HEK293 (cell line): Measurements from ENCODE around the gene MSI2.

ENCODE experiments used
- KLF7 ChIP-seq: fragments of 450-650 bp; formaldehyde crosslinking; IDR thresholded peaks from 2 replicates; pipeline ENCODE4 v1.5.1; 2016; ENCODE audit warnings: missing biosample characterization, missing genetic modification characterization, borderline replicate concordance
- MEIS1 ChIP-seq: sonication (generic); formaldehyde crosslinking; IDR thresholded peaks from 2 replicates; pipeline ENCODE4 v1.8.1; 2022; ENCODE audit warnings: missing genetic modification reagents, mild to moderate bottlenecking, borderline replicate concordance
- SCRT1 ChIP-seq: fragments of 450-650 bp; formaldehyde crosslinking; IDR thresholded peaks from 2 replicates; pipeline ENCODE4 v1.5.1; 2016; ENCODE audit warnings: missing biosample characterization, missing genetic modification characterization, borderline replicate concordance
- TRIM28 ChIP-seq: IDR thresholded peaks from 2 replicates; pipeline ENCODE4 v1.6.1; 2011; ENCODE audit warnings: low read length, control low read depth, borderline replicate concordance
- YY1 ChIP-seq: fragments of 450-650 bp; formaldehyde crosslinking; IDR thresholded peaks from 2 replicates; pipeline ENCODE4 v1.5.1; 2018; ENCODE audit warnings: missing biosample characterization, missing genetic modification characterization
- ZBTB8A ChIP-seq: fragments of 450-650 bp; formaldehyde crosslinking; IDR thresholded peaks from 2 replicates; pipeline ENCODE4 v1.5.1; 2016; ENCODE audit warnings: missing biosample characterization, missing genetic modification characterization
- ZFHX2 ChIP-seq: fragments of 450-650 bp; formaldehyde crosslinking; conservative IDR thresholded peaks from 2 replicates; pipeline ENCODE4 v1.5.1; 2016; ENCODE audit warnings: missing biosample characterization, missing genetic modification characterization
- ZNF140 ChIP-seq: fragments of 450-650 bp; formaldehyde crosslinking; IDR thresholded peaks from 2 replicates; pipeline ENCODE4 v1.5.1; 2016; ENCODE audit warnings: missing biosample characterization, missing genetic modification characterization
- ZNF146 ChIP-seq: fragments of 450-650 bp; formaldehyde crosslinking; IDR thresholded peaks from 2 replicates; pipeline ENCODE4 v1.5.1; 2016; ENCODE audit warnings: missing biosample characterization, missing genetic modification characterization
- ZNF175 ChIP-seq: fragments of 450-650 bp; formaldehyde crosslinking; IDR thresholded peaks from 2 replicates; pipeline ENCODE4 v1.5.1; 2016; ENCODE audit warnings: missing biosample characterization, missing genetic modification characterization
- ZNF2 ChIP-seq: fragments of 450-650 bp; formaldehyde crosslinking; IDR thresholded peaks from 2 replicates; pipeline ENCODE4 v1.5.1; 2016; ENCODE audit warnings: missing biosample characterization, missing genetic modification characterization
- ZNF211 ChIP-seq: fragments of 450-650 bp; formaldehyde crosslinking; IDR thresholded peaks from 2 replicates; pipeline ENCODE4 v1.5.1; 2016; ENCODE audit warnings: low read depth, missing biosample characterization, missing genetic modification characterization
- ZNF266 ChIP-seq: fragments of 450-650 bp; formaldehyde crosslinking; IDR thresholded peaks from 2 replicates; pipeline ENCODE4 v1.5.1; 2016; ENCODE audit warnings: missing biosample characterization, missing genetic modification characterization, low read depth
- ZNF366 ChIP-seq: fragments of 450-650 bp; formaldehyde crosslinking; conservative IDR thresholded peaks from 2 replicates; pipeline ENCODE4 v1.5.1; 2016; ENCODE audit warnings: missing biosample characterization, missing genetic modification characterization
- ZNF416 ChIP-seq: fragments of 450-650 bp; formaldehyde crosslinking; IDR thresholded peaks from 2 replicates; pipeline ENCODE4 v1.5.1; 2016; ENCODE audit warnings: missing biosample characterization, missing genetic modification characterization
- ZNF473 ChIP-seq: fragments of 450-650 bp; formaldehyde crosslinking; IDR thresholded peaks from 2 replicates; pipeline ENCODE4 v1.5.1; 2017; ENCODE audit warnings: missing biosample characterization, missing genetic modification characterization
- ZNF548 ChIP-seq: fragments of 450-650 bp; formaldehyde crosslinking; IDR thresholded peaks from 2 replicates; pipeline ENCODE4 v1.5.1; 2016; ENCODE audit warnings: missing biosample characterization, missing genetic modification characterization
- ZNF560 ChIP-seq: fragments of 450-650 bp; formaldehyde crosslinking; IDR thresholded peaks from 2 replicates; pipeline ENCODE4 v1.5.1; 2017; ENCODE audit warnings: missing biosample characterization, missing genetic modification characterization, borderline replicate concordance
- ZNF585B ChIP-seq: fragments of 450-650 bp; formaldehyde crosslinking; IDR thresholded peaks from 2 replicates; pipeline ENCODE4 v1.5.1; 2016; ENCODE audit warnings: missing biosample characterization, missing genetic modification characterization
- ZNF610 ChIP-seq: fragments of 450-650 bp; formaldehyde crosslinking; IDR thresholded peaks from 2 replicates; pipeline ENCODE4 v1.5.1; 2016; ENCODE audit warnings: missing biosample characterization, missing genetic modification characterization, borderline replicate concordance
- ZNF623 ChIP-seq: fragments of 450-650 bp; formaldehyde crosslinking; IDR thresholded peaks from 2 replicates; pipeline ENCODE4 v1.5.1; 2016; ENCODE audit warnings: missing biosample characterization, missing genetic modification characterization
- ZNF654 ChIP-seq: fragments of 450-650 bp; formaldehyde crosslinking; IDR thresholded peaks from 2 replicates; pipeline ENCODE4 v1.5.1; 2016; ENCODE audit warnings: low read depth, missing biosample characterization, missing genetic modification characterization
- ZNF658 ChIP-seq: fragments of 450-650 bp; formaldehyde crosslinking; IDR thresholded peaks from 2 replicates; pipeline ENCODE4; 2016; ENCODE audit warnings: missing biosample characterization, missing genetic modification characterization
- ZNF664 ChIP-seq: fragments of 450-650 bp; formaldehyde crosslinking; IDR thresholded peaks from 2 replicates; pipeline ENCODE4 v1.5.1; 2016; ENCODE audit warnings: missing biosample characterization, missing genetic modification characterization
- ZNF837 ChIP-seq: fragments of 450-650 bp; formaldehyde crosslinking; IDR thresholded peaks from 2 replicates; pipeline ENCODE4 v1.5.1; 2016; ENCODE audit warnings: missing biosample characterization, missing genetic modification characterization
- ZNF843 ChIP-seq: fragments of 450-650 bp; formaldehyde crosslinking; IDR thresholded peaks from 2 replicates; pipeline ENCODE4 v1.5.1; 2016; ENCODE audit warnings: missing biosample characterization, missing genetic modification characterization
- ZSCAN23 ChIP-seq: fragments of 450-650 bp; formaldehyde crosslinking; IDR thresholded peaks from 2 replicates; pipeline ENCODE4 v1.5.1; 2016; ENCODE audit warnings: missing biosample characterization, missing genetic modification characterization
- TF ChIP-seq, protein P1 (sequence below): fragments of 450-650 bp; formaldehyde crosslinking; IDR thresholded peaks from 2 replicates; pipeline ENCODE4 v1.5.1; 2016; ENCODE audit warnings: missing biosample characterization, missing genetic modification characterization
- TF ChIP-seq, protein P2 (sequence below): fragments of 450-650 bp; formaldehyde crosslinking; IDR thresholded peaks from 2 replicates; pipeline ENCODE4 v1.5.1; 2016; ENCODE audit warnings: missing biosample characterization, missing genetic modification characterization
- TF ChIP-seq, protein P3 (sequence below): fragments of 450-650 bp; formaldehyde crosslinking; IDR thresholded peaks from 2 replicates; pipeline ENCODE4 v1.5.1; 2016; ENCODE audit warnings: missing biosample characterization, missing genetic modification characterization
- TF ChIP-seq, protein P4 (sequence below): fragments of 450-650 bp; formaldehyde crosslinking; IDR thresholded peaks from 2 replicates; pipeline ENCODE4 v1.5.1; 2017; ENCODE audit warnings: missing biosample characterization, missing genetic modification characterization

MSI2 gene

DNA sequence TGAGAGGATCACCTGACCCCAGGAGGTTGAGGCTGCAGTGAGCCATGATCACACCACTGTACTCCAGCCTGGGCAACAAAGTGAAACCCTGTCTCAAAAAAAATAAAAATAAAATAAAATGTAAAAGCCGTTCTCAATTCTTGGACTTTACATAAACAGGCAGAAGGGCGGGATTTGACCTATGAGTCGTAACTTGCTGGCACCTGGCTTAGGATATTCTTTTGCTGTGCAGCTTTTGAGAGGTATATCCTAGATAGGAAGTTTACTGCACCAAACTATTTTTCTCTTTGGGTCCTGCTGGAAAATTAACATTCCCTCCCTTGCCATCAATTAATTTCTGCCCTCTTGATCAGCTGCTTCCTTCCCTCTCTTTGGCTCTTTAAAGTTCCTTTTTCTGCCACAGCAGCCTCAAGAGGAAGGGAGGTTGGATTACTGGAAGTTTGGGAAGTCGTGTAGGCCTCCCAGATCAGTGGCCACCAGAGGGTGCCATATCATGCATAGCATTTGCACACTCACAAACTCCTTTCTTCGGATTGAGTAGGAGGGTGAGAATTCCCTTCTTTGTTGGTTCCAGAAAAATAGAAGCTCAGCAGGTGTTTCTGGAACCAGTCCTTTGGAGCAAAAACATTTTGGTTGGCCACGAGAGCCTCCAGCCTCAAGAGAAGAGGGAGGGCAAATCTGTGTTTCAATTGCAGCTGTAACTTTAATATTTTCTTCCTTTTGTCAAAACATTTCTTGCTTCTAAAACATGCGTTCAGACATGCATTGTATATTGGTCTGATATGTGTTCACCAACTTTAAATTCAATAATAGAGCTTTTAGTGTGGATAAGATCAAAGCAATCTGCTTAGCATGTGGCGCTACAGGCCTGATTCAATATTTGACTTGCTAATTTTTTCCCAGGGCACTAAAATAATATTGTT is 341.5 kb downstream of the MSI2 start (continued):
- TF ChIP-seq, protein P1, sequence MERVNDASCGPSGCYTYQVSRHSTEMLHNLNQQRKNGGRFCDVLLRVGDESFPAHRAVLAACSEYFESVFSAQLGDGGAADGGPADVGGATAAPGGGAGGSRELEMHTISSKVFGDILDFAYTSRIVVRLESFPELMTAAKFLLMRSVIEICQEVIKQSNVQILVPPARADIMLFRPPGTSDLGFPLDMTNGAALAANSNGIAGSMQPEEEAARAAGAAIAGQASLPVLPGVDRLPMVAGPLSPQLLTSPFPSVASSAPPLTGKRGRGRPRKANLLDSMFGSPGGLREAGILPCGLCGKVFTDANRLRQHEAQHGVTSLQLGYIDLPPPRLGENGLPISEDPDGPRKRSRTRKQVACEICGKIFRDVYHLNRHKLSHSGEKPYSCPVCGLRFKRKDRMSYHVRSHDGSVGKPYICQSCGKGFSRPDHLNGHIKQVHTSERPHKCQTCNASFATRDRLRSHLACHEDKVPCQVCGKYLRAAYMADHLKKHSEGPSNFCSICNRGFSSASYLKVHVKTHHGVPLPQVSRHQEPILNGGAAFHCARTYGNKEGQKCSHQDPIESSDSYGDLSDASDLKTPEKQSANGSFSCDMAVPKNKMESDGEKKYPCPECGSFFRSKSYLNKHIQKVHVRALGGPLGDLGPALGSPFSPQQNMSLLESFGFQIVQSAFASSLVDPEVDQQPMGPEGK = no peak
- TF ChIP-seq ZNF211 (tag by site-specific recombination) (no peak), ZNF473 (no peak), TRIM28 (0 out of 2 replicates have a peak, but pooled peaks have one; percentile 44), YY1 (tag by site-specific recombination) (no peak), ZNF140 (tag by site-specific recombination) (no peak), ZNF837 (tag by site-specific recombination) (no peak), ZFHX2 (tag by site-specific recombination) (peak; percentile 48), ZNF610 (tag by site-specific recombination) (no peak), ZNF146 (tag by site-specific recombination) (no peak), ZNF175 (no peak), ZNF416 (tag by site-specific recombination) (no peak), ZNF548 (tag by site-specific recombination) (no peak), KLF7 (tag by site-specific recombination) (no peak), ZNF2 (tag by site-specific recombination) (0 out of 2 replicates have a peak, but pooled peaks have one; percentile 30), ZNF664 (tag by site-specific recombination) (no peak), MEIS1 (CRISPR knock-in tag) (no peak), SCRT1 (tag by site-specific recombination) (no peak), ZNF623 (tag by site-specific recombination) (no peak), ZNF560 (no peak), ZNF654 (tag by site-specific recombination) (peak; percentile 56), ZNF266 (no peak), ZNF585B (no peak), ZSCAN23 (tag by site-specific recombination) (no peak), ZNF843 (tag by site-specific recombination) (no peak), ZNF658 (no peak), ZBTB8A (tag by site-specific recombination) (no peak), ZNF366 (tag by site-specific recombination) (peak; percentile 37; the same call in 1 of the 2 replicates)
- TF ChIP-seq, protein P2, sequence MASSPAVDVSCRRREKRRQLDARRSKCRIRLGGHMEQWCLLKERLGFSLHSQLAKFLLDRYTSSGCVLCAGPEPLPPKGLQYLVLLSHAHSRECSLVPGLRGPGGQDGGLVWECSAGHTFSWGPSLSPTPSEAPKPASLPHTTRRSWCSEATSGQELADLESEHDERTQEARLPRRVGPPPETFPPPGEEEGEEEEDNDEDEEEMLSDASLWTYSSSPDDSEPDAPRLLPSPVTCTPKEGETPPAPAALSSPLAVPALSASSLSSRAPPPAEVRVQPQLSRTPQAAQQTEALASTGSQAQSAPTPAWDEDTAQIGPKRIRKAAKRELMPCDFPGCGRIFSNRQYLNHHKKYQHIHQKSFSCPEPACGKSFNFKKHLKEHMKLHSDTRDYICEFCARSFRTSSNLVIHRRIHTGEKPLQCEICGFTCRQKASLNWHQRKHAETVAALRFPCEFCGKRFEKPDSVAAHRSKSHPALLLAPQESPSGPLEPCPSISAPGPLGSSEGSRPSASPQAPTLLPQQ (tag by site-specific recombination) = no peak
- TF ChIP-seq, protein P3, sequence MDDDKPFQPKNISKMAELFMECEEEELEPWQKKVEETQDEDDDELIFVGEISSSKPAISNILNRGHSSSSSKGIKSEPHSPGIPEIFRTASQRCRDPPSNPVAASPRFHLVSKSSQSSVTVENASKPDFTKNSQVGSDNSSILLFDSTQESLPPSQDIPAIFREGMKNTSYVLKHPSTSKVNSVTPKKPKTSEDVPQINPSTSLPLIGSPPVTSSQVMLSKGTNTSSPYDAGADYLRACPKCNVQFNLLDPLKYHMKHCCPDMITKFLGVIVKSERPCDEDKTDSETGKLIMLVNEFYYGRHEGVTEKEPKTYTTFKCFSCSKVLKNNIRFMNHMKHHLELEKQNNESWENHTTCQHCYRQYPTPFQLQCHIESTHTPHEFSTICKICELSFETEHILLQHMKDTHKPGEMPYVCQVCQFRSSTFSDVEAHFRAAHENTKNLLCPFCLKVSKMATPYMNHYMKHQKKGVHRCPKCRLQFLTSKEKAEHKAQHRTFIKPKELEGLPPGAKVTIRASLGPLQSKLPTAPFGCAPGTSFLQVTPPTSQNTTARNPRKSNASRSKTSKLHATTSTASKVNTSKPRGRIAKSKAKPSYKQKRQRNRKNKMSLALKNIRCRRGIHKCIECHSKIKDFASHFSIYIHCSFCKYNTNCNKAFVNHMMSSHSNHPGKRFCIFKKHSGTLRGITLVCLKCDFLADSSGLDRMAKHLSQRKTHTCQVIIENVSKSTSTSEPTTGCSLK (tag by site-specific recombination) = no peak
- TF ChIP-seq, protein P4, sequence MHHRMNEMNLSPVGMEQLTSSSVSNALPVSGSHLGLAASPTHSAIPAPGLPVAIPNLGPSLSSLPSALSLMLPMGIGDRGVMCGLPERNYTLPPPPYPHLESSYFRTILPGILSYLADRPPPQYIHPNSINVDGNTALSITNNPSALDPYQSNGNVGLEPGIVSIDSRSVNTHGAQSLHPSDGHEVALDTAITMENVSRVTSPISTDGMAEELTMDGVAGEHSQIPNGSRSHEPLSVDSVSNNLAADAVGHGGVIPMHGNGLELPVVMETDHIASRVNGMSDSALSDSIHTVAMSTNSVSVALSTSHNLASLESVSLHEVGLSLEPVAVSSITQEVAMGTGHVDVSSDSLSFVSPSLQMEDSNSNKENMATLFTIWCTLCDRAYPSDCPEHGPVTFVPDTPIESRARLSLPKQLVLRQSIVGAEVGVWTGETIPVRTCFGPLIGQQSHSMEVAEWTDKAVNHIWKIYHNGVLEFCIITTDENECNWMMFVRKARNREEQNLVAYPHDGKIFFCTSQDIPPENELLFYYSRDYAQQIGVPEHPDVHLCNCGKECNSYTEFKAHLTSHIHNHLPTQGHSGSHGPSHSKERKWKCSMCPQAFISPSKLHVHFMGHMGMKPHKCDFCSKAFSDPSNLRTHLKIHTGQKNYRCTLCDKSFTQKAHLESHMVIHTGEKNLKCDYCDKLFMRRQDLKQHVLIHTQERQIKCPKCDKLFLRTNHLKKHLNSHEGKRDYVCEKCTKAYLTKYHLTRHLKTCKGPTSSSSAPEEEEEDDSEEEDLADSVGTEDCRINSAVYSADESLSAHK (tag by site-specific recombination) = no peak
